NCI-H510A treated with DMSO at 0.1 percent for 48 hours (cell line): ENCODE data around the gene RFX7.
A peak's percentile ranks its signal among the peaks of the same experiment; 100 is the strongest.

ENCODE experiments used
- DNase-seq: peaks from one replicate; lab custom pipeline; 2025; lab: John Stamatoyannopoulos, UW

Gene RFX7

GRCh38 chr15:56126409-56126808, 117.3 kb downstream of the RFX7 start:
- DNase-seq, result no peak

- DNase-seq, result peak; percentile 51
Observed at GRCh38 chr15:56124391-56124790, 119.3 kb downstream of the RFX7 start.

DNA sequence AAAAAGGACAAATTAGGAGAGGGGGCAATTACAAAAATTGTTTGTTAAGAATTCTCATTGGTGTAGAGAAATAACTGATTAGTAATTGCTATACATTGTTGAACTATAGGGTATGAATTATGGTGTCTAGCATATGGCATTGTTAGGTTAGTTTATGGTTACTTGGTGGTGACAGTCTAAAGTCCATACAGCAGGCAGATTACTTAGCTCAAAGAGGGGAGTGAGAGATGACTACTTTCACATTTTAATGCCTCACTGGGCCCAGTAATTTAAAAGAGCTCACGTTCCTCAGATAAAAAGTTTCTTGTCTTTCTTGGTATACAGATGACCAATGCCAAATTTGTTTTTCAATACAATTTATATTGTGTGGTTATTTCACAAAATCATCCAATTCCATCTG, 137.8 kb downstream of the RFX7 start:
- no peak for DNase-seq

DNA sequence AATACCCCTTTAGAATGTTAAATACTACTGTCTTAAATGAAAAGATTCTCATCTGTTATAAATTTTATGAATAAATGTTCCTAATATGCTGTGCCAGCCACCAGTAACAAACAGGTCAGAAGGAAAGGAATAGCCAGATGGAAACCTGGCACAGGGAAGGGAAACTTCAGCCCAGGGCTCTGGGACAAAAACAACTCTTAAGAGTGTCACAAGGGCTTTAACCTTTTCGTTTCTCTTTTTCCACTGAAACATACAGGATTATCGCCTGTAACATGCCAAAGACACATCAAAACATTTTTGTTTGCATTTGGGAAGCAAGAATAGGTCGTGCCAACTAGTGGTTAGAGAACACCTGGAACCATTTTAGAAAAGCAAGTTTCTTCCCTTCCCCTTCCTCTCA, 141.2 kb downstream of the RFX7 start:
- DNase-seq, result no peak

DNA sequence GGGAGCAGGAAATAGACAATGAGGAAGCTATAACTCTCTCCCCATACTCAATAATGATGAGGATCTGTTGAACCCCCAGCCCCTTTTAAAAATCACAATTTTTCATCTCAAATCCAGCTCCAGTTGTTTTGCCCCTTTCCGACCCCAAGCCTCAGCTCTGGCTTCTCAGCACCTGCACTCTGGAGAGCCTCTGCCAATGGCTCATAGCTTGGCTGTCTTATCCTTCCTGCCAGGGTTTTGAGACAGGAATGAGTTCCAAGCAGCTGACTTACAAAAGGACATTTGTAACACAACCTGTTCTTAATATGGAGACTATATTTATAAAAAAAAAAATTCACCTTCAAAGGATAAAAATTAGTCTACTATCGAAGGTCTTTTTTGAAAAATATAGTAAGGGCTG, 144.4 kb downstream of the RFX7 start:
- DNase-seq, result no peak

- no peak for DNase-seq
Observed at GRCh38 chr15:56098195-56098863, 145.3 kb downstream of the RFX7 start.

- no peak for DNase-seq
Observed at GRCh38 chr15:56095406-56095805, 148.3 kb downstream of the RFX7 start.

DNA sequence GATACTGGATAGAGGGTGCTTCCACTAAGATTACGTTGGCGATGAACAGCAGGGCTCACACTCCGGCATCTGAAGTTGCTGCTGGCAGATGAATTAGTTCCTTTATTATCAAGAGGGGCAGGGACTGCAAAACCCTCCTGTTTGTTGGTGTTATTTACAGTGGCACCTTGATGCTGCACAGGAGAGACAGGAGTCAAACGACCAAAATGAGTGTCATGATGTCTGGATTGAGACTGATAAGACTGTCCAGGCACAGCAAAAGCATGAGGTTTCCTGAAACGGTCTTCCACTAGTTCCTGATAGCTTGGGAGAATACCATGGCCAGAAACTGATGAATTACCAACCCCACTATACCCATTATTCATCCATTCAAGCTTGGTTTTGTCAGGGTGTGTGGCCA, 149.5 kb downstream of the RFX7 start:
- no peak for DNase-seq

- DNase-seq, result no peak
Observed at GRCh38 chr15:56088389-56088788, 155.3 kb downstream of the RFX7 start.

DNA sequence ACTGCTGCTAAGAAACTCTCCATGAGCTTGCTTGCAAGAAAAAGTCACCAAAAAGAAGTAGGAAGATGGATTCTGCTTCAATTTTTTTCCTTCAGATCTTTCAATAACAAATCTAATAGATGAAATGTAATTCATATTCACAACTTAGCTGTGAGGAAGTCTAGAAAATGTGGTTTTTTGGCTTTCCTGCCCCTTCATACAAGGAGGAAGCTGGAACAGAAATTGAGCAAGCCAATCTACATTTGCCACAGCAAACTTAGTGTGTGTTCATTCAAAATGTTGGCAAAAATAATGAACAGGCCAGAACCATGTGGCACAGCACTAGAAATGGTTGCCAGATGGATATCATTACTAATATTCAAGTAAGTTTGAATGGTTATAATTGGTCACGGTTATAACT, 157.1 kb downstream of the RFX7 start:
- DNase-seq, result no peak

- DNase-seq, result no peak
Observed at GRCh38 chr15:56082263-56082761, 161.4 kb downstream of the RFX7 start.

DNA sequence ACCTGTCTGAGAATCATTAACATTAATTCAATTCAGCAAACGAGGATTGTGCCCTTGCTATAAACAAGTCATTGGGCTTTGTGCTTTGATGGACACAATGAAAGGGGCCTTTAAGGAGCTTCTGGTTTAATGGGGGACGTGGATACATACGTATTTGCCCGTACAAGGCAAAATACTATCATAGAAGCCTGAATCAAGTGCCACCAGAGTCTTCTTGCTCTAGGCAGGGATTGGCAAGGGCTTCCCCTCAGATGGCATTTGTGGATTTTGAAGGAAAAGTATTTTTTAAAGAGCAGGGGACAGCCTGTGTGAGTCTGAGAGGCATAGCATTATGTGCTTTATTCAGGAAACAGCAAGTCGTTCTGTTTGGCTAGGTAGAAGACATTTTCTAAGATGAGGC, 166.6 kb downstream of the RFX7 start:
- no peak for DNase-seq

- DNase-seq, result no peak
Observed at GRCh38 chr15:56076640-56077039, 167.0 kb downstream of the RFX7 start.

GRCh38 chr15:56074481-56075265, 169.0 kb downstream of the RFX7 start:
- DNase-seq, result no peak

- DNase-seq, result no peak
Observed at GRCh38 chr15:56064152-56064551, 179.5 kb downstream of the RFX7 start.

DNA sequence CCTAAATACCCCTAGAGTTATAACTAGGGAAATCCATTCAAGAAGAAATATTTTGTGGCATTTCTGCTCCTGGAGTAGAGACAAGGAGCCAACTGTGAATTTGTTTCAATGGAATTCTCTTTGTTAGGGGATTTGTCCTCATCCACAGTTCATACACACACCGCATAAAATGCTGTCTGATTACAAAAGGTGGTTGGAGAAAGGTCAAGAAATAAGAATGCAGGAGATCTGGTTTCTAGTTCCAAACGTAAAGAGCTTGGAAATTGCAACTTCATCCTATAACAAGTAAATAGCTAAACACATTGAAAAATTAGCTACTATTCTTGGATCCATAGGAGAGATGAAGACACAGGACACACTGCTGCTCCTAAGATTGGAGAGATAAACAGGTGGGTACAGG, 184.0 kb downstream of the RFX7 start:
- DNase-seq, result no peak

DNA sequence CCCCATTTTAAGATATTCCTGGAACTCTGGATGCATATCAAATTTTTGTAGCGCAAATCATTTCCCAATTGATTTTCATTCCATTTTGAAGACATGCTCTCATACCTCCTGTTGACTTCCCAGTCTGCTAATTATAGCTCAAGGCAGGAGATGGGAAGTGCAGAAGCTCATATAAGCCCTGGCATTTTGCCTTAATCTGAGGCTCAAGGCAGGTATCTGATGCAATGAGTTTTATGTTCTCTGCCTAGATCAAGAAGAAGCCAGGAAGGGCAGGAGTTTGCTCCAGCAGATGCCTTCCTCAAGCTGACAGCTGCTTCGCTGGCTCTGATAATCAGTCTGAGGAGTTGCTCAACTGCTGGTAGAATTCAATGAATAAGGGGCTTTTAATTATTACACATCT, 184.7 kb downstream of the RFX7 start:
- no peak for DNase-seq

DNA sequence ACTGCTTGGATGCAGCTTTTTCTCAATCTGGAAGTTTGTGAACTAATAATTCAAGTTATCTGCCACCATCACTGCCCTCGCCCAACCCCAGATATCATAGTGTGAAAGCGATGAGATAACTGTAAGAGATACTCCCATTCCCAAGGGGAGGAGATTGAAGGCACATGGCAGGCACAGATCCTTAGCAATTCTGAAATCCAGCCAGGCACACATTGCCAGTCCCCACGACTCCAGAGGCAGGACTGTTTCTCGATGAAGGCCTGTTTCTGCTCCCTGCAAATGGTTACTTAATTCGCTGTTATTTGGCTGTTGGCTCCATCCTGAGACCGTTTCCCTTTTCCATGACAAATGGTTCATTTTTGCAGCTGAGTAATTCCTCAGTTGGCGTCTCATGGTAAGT, 187.1 kb downstream of the RFX7 start:
- no peak for DNase-seq

DNA sequence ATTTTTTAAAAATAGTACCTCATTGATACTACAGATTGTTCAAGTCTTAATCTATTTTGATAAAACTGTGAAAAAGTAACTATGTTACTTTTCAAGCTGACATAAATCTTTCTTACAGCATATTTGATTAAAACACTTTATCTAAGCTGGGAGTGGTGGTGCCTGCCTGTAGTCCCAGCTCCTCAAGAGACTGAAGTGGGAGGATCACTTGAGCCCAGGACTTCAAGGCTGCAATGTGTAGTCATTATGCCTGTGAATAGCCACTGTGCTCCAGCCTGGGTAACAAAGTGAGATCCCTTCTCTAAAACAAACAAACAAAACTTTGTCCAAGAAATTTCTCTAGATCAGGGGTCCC, 190.7 kb downstream of the RFX7 start:
- no peak for DNase-seq

GRCh38 chr15:56052395-56053045, 191.2 kb downstream of the RFX7 start:
- peak; percentile 15 for DNase-seq

DNA sequence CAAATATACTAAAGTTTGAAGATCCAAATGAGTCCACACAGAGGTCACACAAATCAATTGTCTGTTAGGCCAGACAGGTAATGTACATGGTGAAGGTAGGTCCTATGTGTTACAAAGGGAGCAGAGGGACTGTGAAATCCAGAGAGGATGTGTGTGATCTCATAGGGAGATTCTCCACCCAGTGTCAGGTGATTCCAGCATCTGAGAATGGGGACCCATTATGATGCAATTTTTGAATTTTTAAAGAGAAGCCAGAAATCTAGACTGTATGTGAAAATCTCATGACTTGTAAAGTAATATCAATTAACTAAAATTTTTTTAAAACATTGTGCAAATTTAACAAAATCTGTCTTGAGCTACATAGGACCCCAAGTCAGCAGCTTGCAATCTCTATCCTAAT, 192.0 kb downstream of the RFX7 start:
- no peak for DNase-seq

GRCh38 chr15:56049577-56049976, 194.1 kb downstream of the RFX7 start:
- no peak for DNase-seq

- DNase-seq, result no peak
Observed at GRCh38 chr15:56047354-56047753, 196.3 kb downstream of the RFX7 start.
